ENCODE data around the gene RING1.
A peak's percentile ranks its signal among the peaks of the same experiment; 100 is the strongest.

The RING1 gene

GRCh38 chr6:33169291-33170175, 38.8 kb upstream of the RING1 start:
- no peak for TF ChIP-seq REST (IDR thresholded peaks at IDR 0.05; ENCODE audit: low read depth)
- TF ChIP-seq NFIC (IDR thresholded peaks at IDR 0.05): peak; percentile 60; the same call in 1 of the 2 replicates

GRCh38 chr6:33170176-33171015, 37.9 kb upstream of the RING1 start:
- TF ChIP-seq MAX (IDR thresholded peaks at IDR 0.05) (no peak), TAF1 (IDR thresholded peaks at IDR 0.05; ENCODE audit: low read depth) (no peak), TEAD4 (IDR thresholded peaks at IDR 0.05) (no peak), FOXM1 (IDR thresholded peaks at IDR 0.05; ENCODE audit: borderline replicate concordance, low read depth) (no peak), ZBTB7A (IDR thresholded peaks at IDR 0.05; ENCODE audit: low read depth) (no peak), YY1 (IDR thresholded peaks at IDR 0.05; ENCODE audit: low read depth) (no peak), TCF12 (IDR thresholded peaks at IDR 0.05; ENCODE audit: low read depth) (no peak), NFIC (IDR thresholded peaks at IDR 0.05) (no peak), USF1 (IDR thresholded peaks at IDR 0.05) (no peak), EGR1 (IDR thresholded peaks at IDR 0.05) (no peak), CEBPB (IDR thresholded peaks at IDR 0.05) (no peak), EP300 (IDR thresholded peaks at IDR 0.05; ENCODE audit: borderline replicate concordance) (no peak), REST (IDR thresholded peaks at IDR 0.05; ENCODE audit: low read depth) (no peak), RAD21 (IDR thresholded peaks at IDR 0.05; ENCODE audit: low read depth) (no peak), CREB1 (IDR thresholded peaks at IDR 0.05; ENCODE audit: low read depth) (no peak)

- TF ChIP-seq ZBTB7A (IDR thresholded peaks at IDR 0.05; ENCODE audit: low read depth) (0 out of 2 replicates have a peak, but pooled peaks have one; percentile 22), RAD21 (IDR thresholded peaks at IDR 0.05; ENCODE audit: low read depth) (no peak)
Measured at GRCh38 chr6:33171016-33171879, 37.1 kb upstream of the RING1 start.

- TF ChIP-seq YY1 (IDR thresholded peaks at IDR 0.05; ENCODE audit: low read depth): no peak
- TF ChIP-seq EP300 (IDR thresholded peaks at IDR 0.05; ENCODE audit: borderline replicate concordance): no peak
- no peak for TF ChIP-seq FOXM1 (IDR thresholded peaks at IDR 0.05; ENCODE audit: borderline replicate concordance, low read depth)
- no peak for TF ChIP-seq MAX (IDR thresholded peaks at IDR 0.05)
- TF ChIP-seq REST (IDR thresholded peaks at IDR 0.05; ENCODE audit: low read depth): no peak
- TF ChIP-seq TEAD4 (IDR thresholded peaks at IDR 0.05): no peak
- no peak for TF ChIP-seq ZBTB7A (IDR thresholded peaks at IDR 0.05; ENCODE audit: low read depth)
- TF ChIP-seq TCF12 (IDR thresholded peaks at IDR 0.05; ENCODE audit: low read depth): no peak
- no peak for TF ChIP-seq NFIC (IDR thresholded peaks at IDR 0.05)
- TF ChIP-seq CREB1 (IDR thresholded peaks at IDR 0.05; ENCODE audit: low read depth): no peak
- TF ChIP-seq TAF1 (IDR thresholded peaks at IDR 0.05; ENCODE audit: low read depth): no peak
- TF ChIP-seq CEBPB (IDR thresholded peaks at IDR 0.05): no peak
- TF ChIP-seq EGR1 (IDR thresholded peaks at IDR 0.05): no peak
- TF ChIP-seq USF1 (IDR thresholded peaks at IDR 0.05): no peak
- TF ChIP-seq RAD21 (IDR thresholded peaks at IDR 0.05; ENCODE audit: low read depth): no peak
Measured at GRCh38 chr6:33171880-33172687, 36.2 kb upstream of the RING1 start.

All from Ishikawa (cell line).